HG03280 (cell line): Measurements from ENCODE around the gene CDK2.

ENCODE experiments used
- ATAC-seq: cut with Tn5 transposase; IDR thresholded peaks from one replicate; pipeline ENCODE4 v1.9.1; 2021; ENCODE audit warnings: mild to moderate bottlenecking, moderate library complexity; ENCODE audit not compliant: unreplicated experiment

Gene CDK2

DNA sequence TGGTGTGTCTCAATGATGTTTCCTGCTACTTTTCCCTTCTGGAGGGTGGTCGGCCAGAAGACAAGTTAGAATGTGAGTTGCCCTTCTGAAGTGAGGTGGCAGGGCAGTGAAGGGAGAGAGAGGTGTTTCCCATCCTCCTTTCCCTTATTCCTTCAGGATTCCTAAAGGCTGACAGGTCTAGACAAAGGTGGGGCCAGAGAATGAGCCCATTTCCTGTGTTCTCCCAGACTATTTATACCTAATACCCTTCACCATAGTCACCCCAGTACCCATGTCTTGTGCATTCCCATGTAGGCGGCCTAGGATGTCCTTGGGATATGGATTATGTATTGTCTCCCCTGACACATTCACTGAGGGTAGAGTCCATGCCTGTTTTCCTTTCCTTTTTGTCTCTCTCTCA, 28.6 kb upstream of the CDK2 start:
- ATAC-seq = no peak

GRCh38 chr12:55938826-55939501, 27.7 kb upstream of the CDK2 start:
- ATAC-seq = no peak

DNA sequence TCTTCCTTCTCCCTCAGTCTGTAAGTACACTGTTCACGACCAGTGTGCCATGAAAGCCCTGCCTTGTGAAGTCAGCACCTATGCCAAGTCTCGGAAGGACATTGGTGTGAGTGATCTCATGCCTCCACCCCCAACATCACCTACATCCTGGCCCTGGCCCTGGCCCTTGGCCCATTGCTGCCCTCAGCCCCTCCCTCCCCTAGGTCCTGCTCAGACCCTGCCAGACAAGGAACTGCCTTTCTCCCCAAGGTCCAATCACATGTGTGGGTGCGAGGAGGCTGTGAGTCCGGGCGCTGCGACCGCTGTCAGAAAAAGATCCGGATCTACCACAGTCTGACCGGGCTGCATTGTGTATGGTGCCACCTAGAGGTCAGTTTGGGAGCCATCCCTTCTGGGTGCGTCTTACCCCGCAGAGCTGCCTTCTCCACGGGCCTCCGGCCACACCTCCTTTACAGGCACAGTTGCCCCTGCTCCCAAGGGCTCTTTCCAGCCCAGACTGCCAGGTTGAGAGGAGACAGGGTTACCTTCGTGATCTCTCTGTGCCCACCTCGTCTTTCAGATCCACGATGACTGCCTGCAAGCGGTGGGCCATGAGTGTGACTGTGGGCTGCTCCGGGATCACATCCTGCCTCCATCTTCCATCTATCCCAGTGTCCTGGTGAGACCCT, 26.4 kb upstream of the CDK2 start:
- ATAC-seq = peak; percentile 96

DNA sequence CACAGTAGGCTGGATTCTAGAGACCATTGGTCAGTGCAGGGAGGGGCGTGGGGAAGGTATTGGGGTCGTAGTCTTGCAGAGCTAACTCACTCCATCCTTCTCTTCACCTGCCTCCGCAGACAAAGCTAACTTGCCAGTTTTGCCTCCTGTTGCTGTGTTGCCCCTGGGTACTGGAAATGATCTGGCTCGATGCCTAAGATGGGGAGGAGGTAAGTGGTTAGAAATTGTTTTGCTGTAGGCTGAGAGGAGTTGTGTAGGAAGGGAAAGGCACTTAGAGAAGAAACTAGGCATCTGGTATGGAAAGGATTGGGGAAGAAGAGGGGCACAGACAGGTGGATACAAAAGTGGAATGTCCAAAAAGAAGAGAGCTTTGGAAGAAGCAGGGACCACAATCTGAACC, 24.6 kb upstream of the CDK2 start:
- ATAC-seq = no peak

- ATAC-seq = no peak
Observed at GRCh38 chr12:55942577-55943136, 24.0 kb upstream of the CDK2 start.

DNA sequence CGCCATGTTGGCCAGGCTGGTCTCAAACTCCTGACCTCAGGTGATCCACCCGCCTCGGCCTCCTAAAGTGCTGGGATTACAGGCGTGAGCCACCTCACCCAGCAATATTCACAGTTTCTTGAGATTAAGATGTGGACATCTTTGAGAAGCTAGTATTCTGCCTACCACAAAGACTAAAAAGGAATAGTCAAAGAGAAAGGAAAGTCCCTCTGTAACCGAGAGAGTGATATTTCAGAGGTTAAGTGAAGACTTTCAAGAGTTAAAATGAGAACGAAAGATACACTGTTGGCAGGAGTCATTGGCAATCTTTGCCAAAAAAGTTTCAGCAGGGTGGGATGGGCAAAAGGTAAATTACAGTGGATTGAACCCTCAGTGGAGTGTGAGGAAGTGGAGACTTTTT, 20.1 kb upstream of the CDK2 start:
- ATAC-seq = no peak

DNA sequence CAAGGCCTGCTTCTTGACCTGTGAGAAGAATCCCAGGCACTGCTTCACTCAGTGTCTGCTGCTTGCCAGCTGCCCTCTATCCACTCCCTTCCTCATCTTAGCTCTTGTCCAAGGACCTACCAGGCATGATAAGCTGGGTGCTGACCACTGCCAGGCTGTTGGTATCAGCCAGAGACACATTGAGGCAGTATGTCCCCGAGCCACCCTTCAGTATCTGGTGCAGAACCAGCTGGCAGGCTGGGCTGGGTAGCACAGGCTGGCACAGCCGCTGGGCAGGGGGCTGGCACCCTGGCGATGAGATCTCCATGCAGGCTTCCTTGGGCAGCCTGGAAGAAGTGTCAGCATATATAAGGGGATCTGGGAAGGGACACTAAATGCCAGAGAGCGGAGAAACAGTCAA, 11.3 kb upstream of the CDK2 start:
- ATAC-seq = no peak

- ATAC-seq = no peak
Observed at GRCh38 chr12:55955800-55956508, 10.7 kb upstream of the CDK2 start.

- no peak for ATAC-seq
Observed at GRCh38 chr12:55957106-55957859, 9.3 kb upstream of the CDK2 start.

DNA sequence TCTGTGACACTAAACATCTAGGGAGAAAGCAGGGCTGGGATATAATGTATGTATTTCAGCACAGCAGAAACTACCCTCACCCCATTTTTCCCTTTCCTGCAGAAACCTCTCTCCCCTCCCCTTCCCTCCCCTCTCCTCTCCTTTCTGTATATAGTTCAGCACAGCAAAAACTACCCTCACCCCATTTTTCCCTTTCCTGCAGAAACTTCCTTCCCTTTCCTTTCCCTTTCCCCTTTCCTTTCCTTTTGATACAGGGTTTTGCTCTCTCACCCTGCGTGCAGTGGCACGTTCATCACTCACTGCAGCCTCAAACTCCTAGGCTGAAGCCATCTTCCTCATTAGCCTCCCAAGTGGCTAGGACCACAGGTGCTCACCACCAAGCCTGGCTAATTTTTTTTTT, 2.9 kb upstream of the CDK2 start:
- ATAC-seq = no peak

DNA sequence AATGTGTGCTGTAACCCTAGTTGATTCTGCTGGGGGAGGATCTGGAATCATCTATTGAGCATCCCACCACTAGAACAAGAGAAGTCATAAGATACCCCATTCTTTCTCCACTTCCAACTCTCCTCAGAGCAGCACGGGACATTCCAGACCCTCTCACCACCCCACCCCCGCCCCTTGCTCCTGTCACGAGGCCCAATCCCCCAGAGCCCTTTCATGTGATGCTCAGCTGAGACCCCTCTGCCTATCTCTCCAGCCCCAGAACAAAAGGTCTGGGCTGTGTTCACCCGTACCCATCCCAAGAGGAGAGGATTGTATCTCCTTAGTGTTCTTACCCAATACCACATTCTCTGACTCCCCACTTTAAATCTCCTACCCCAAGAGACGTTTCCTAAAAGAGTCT, 1.4 kb upstream of the CDK2 start:
- ATAC-seq = no peak

- ATAC-seq = peak; percentile 2
Observed at GRCh38 chr12:55965941-55966407, 656 bp upstream of the CDK2 start, which contains the start of gene PMEL. Gene PMEL (minus strand): TSS chr12:55966042. CDS start chr12:55966011, 31 bp downstream.

DNA sequence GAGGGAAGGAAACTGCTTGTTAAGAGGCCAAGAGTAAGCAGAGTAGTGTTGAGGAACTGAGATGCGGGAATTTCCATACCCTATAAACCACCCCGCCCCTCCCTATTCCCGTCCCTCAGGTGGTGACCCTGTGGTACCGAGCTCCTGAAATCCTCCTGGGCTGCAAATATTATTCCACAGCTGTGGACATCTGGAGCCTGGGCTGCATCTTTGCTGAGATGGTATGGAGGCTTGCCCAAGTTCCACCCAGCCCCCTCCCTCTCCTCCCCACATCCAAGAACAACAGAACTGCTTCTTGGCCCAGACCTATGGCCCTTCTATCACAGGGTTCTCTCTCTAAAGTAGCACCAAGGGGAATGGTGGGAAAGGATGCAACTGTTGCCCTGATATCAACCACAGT, 2.7 kb downstream of the CDK2 start:
- ATAC-seq = no peak

- no peak for ATAC-seq
Observed at GRCh38 chr12:55970775-55971174, 4.1 kb downstream of the CDK2 start.

DNA sequence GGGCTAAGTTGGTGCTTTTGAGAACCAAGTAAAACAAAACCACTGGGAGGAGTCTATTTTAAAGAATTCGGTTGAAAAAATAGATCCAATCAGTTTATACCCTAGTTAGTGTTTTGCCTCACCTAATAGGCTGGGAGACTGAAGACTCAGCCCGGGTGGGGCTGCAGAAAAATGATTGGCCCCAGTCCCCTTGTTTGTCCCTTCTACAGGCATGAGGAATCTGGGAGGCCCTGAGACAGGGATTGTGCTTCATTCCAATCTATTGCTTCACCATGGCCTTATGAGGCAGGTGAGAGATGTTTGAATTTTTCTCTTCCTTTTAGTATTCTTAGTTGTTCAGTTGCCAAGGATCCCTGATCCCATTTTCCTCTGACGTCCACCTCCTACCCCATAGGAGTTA, 5.4 kb downstream of the CDK2 start:
- no peak for ATAC-seq

GRCh38 chr12:55972456-55972855, 5.8 kb downstream of the CDK2 start:
- ATAC-seq = no peak

DNA sequence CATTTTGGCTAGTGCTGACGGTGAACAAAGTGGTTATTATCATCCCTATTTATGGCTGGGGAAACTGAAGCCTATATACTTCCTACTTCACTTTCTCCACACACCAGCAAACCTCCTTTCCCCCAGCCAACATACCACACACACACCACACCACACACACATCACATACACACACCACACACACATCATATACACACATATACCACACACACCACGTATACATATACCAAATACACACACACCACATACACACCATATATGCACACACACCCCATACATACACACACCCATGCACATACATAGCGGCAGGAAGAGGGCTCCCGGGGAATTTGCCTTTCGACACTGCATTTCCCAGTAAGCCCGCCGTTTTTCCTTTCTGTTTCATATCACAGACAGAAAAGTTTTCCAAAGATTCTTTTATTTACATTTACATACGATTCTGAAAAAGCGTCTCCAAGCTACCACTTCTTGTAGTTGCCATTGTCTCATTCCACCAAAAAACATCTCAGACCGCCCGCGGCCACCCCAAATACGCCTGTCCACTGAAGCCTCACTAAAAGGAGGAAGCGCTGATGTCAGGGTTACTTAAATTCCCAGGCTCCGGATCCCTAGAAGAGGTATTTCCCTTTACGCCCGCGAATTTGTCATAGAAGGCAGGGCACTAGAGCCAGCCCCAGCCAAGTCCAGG, 6.4 kb downstream of the CDK2 start:
- ATAC-seq = no peak

DNA sequence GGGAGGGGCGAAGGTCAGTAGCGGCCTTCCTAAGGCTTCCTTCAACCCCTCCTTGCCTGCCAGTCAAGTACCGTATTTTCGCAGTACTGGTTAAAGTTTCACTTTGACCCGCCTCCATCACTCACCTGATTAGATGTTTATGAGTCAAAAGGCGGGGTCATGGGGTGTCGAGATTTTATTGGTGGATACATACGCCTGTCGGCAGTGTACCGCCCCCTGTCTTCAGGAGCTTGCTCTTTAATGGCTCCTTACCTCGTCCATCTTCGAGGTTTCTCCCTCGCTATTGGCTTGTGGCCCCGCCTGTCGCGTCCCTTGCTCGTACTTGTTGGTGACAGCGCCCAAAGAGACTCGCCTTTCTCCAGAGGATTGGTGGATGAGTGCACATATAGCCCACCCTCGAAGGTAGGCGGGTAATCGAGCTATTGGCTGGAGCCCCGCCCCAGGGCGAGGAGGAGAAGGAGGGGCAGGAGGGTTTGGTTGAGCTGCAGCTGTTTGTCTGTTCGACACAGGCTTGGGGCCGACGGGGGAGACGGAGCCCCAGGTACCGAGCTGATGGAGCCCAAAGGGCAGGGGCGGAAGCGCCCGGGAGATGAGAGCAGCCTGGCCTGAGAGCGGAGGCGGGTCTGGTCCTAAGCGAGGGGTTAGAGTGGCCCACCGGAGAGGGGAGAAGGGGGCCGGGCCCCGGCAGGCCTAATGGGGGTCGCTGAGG, 7.1 kb downstream of the CDK2 start, which contains the start of gene RAB5B:
Gene RAB5B (plus strand): TSS at position 480 of the 709 bp plus-strand sequence. CDS start 12,883 bp downstream, outside the sequence.
- ATAC-seq = peak; percentile 93

DNA sequence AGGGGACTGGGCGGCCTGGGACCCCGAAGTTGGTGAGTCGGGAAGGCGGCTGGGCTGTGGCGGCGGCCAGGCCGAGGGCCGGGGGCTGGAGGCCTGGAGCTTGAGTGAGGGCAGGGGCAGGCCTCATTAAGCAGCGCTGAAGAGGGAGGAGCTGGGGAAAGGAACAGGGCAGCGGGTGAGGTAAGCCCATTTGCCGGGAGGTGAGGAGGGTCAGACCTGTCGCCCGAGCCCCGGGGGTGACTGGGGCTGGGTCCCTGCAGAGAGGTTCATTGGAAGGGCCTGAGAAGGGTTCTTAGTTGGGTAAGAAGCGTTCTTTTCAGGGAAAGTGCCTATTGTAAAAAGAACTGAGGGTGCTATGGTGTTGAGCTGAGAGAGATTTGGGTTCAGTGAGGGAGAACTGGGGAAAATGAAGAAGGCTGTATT, 7.7 kb downstream of the CDK2 start:
- ATAC-seq = peak; percentile 12

- ATAC-seq = no peak
Observed at GRCh38 chr12:55978393-55978792, 11.8 kb downstream of the CDK2 start.
